LHCN-M2 (cell line): ENCODE results near the gene NUP188. TPM values are rescaled to one million over a fixed set of nuclear protein-coding genes. Genes with fewer than 3 reads are reported as not detected.
"Not testable (repeated sequence)": the region's sequence is repeated elsewhere in the genome, so short reads cannot be mapped to it uniquely, and the experiment has no call there.

Experiments
- DNase-seq: peaks from one replicate; pipeline ENCODE4 v3.0.0-alpha.2; 2012; ENCODE audit warnings: low read depth
- total RNA-seq: library from RNA; depleted of rRNA; stranded (reverse); fragments of >200 nt; gene quantifications from 2 replicates; pipeline ENCODE4 v1.2.3, GENCODE V29; 2014

Gene NUP188
- total RNA-seq, 1 experiment from 2014 or later = 80.0 TPM

GRCh38 chr9:128940946-128941755, 6.3 kb upstream of the NUP188 start:
- DNase-seq = no peak

GRCh38 chr9:128943832-128944620, 3.5 kb upstream of the NUP188 start:
- no peak for DNase-seq

- not testable (repeated sequence) for DNase-seq
These were observed 2.5 kb upstream of the NUP188 start for GRCh38 chr9:128944966-128945365.

GRCh38 chr9:128945798-128946501, 1.5 kb upstream of the NUP188 start:
- no peak for DNase-seq

- peak; percentile 27 for DNase-seq
These were observed 775 bp upstream of the NUP188 start for GRCh38 chr9:128946571-128947276.

GRCh38 chr9:128947277-128947526, 297 bp upstream of the NUP188 start:
- DNase-seq = no peak

- DNase-seq = not testable (repeated sequence)
These were observed 13.9 kb downstream of the NUP188 start for GRCh38 chr9:128961403-128961802.

- no peak for DNase-seq
These were observed 22.0 kb downstream of the NUP188 start for GRCh38 chr9:128969491-128969890.

GRCh38 chr9:128972956-128973355, 25.5 kb downstream of the NUP188 start:
- peak; percentile 76 for DNase-seq

- no peak for DNase-seq
These were observed 31.6 kb downstream of the NUP188 start for GRCh38 chr9:128979111-128979510.

GRCh38 chr9:128983536-128983935, 36.0 kb downstream of the NUP188 start:
- DNase-seq = no peak

GRCh38 chr9:128986671-128987070, 39.2 kb downstream of the NUP188 start:
- no peak for DNase-seq

- peak; percentile 94 for DNase-seq
These were observed 40.3 kb downstream of the NUP188 start for GRCh38 chr9:128987805-128988204.

GRCh38 chr9:128992995-128993394, 45.5 kb downstream of the NUP188 start:
- peak; percentile 30 for DNase-seq

GRCh38 chr9:128995791-128996190, 48.3 kb downstream of the NUP188 start:
- DNase-seq = no peak

GRCh38 chr9:128998462-128998861, 51.0 kb downstream of the NUP188 start:
- DNase-seq = no peak

GRCh38 chr9:128999581-129000206, 52.2 kb downstream of the NUP188 start:
- DNase-seq = no peak

GRCh38 chr9:129001504-129002325, 54.2 kb downstream of the NUP188 start:
- DNase-seq = no peak

- no peak for DNase-seq
These were observed 55.5 kb downstream of the NUP188 start for GRCh38 chr9:129002992-129003391.

GRCh38 chr9:129004173-129004572, 56.7 kb downstream of the NUP188 start:
- not testable (repeated sequence) for DNase-seq
